ENCODE results near the gene SH2D2A.

- TF ChIP-seq CTCF (IDR thresholded peaks at IDR 0.05; ENCODE audit: insufficient read depth, low read length) = no peak
- 0 out of 2 replicates have a peak, but pooled peaks have one; percentile 7 for TF ChIP-seq SPI1 (IDR thresholded peaks at IDR 0.05; ENCODE audit: borderline replicate concordance, low read depth)
- no peak for TF ChIP-seq REST (IDR thresholded peaks at IDR 0.05; ENCODE audit: insufficient replicate concordance, low read depth)
Observed at GRCh38 chr1:156856282-156856785, 39.7 kb upstream of the SH2D2A start.
